CD4-positive, alpha-beta T cell treated with Interleukin-17A for 1 hour (primary cell): ENCODE results near the gene USP7.
"Not testable (repeated sequence)": the region's sequence is repeated elsewhere in the genome, so short reads cannot be mapped to it uniquely, and the experiment has no call there.

Experiments used
- DNase-seq: peaks from one replicate; pipeline ENCODE4 v3.0.0-alpha.2; 2020

The USP7 gene

DNA sequence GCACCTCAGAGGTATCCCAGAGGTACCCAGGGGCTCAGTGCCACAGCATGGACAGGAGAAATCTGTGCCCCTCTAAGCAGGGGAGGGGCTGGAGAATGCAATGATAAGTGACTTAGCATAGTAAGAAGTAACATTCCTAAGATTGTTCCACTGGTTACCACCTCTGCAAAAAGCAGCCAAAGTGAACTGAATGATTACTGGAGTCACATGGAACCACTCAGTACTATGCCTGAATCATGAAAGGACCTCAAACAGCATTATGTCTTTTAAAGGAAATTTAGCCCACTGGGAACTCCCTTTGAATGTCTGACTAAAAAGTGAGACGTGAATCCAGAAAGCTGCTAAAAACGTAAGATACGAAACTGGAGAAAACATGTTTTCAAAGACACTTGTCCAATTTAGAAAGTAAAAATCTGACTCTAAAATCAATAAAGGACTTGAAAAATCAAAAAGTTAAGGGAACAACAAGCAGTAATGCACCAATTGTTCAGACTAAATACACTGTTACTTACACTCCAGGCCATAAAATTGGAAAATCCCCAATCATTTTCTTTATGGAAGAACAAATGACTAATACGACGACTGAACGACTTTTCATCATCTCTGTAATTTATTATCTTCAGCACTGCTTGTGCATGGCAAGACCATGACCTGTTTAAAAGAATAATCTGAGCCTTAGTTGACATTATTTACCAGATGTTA, 42.9 kb downstream of the USP7 start:
- DNase-seq = no peak

DNA sequence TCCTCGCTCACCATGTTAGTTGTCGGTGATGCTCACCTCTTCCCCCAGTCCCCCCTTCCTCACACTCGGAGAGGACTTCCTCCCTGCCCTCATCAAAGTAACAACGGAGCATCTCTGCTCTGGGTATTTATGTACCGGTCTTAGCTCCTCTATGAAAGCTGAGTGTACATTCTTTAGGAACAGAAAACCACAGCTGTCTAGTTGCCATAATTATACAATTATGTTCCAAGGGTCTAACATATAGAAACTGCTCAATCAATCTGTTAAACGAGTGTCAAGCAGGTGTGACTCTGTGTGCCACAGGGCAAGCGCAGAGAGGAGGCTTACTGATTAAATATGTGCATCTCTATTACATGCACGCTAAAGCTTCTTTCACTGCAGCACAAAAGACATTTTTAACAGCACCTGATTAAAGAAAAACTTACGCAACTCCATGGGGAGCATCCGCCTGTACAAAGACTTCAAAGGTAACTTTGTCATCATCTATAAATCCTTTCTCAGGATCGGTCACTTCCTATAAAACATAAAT, 43.7 kb downstream of the USP7 start:
- peak; percentile 19 for DNase-seq

DNA sequence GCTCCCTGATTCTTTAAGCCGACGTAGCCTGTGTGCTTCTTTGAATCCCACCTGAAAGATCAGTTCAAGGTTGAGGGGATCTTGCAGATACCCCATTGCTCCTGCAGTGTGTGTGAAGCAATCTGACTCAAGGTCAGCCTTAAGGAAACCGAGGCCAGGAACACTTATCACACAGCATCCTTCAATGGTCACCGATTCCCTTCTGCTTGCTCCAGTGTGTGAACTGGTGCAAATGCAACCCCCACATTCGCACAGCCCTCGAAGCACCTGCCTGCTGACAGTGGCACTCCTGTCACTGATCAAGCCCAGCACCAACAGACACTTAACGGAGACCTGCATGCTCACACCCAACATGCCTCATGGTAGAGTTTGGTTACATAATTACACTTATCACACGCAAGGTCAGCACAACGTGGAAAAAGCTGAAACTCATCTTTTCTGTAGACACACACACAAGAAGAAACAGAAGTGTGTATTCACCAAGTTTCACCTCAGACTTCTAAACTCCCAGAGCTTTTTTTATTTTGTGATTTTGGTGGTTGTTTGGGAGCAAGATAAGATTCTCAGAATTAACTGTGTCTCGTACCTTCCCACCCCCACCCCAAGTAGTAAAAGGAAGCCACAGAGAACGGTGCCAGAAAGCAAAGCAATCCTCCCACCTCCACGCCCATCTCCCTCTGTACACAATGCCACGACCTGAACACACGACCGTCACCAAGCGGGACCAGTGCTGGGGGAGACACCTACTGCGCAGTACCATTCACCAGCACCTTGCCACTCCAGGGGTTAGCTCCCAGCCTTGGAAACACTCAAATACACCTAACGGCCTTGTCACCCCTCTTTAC, 44.4 kb downstream of the USP7 start:
- DNase-seq = no peak

DNA sequence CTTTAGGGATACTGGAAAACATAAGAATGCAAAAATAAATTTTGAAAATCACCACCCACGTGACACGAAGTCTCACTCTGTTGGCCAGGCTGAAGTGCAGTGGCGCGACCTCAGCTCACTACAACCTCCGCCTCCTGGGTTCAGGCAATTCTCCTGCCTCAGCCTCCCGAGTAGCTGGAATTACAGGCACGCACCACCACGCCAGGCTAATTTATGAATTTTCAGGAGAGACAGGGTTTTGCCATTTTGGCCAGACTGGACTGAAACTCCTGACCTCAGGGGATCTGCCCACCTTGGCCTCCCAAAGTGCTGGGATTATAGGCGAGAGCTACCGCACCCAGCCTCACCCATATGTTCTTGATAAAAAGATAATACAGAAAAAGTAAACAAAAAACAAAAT, 46.4 kb downstream of the USP7 start:
- not testable (repeated sequence) for DNase-seq

DNA sequence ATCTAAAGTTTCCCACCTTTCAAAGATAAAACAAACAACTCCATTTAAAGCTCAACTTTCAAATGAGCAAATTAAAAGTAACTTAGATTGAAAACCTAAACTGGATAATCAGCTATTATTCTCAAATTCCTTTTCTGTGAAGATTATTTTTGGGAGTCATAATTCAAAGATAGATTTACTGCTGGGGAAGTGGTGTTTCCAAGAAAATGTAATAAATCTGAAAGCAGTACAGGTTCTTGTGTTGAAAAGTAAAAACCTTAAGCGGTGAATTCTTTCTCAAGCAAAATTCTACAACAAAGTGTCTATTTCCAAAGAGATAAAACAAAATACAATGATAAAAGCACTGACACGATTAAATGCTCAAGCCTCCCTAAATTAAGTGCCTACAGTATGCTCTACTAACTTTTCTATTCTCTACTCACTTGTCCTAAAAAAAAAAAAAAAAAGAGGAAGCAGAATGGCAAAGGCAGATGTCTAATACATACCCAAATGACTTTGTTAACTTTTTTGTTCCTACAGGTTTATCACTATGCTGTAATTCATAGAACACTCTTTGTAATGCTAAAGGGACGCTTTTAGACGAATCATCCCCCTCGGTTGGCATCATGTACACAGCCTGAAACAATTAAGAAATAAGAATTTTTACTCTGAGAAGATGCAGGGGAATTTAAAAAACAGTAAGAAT, 47.0 kb downstream of the USP7 start:
- no peak for DNase-seq

DNA sequence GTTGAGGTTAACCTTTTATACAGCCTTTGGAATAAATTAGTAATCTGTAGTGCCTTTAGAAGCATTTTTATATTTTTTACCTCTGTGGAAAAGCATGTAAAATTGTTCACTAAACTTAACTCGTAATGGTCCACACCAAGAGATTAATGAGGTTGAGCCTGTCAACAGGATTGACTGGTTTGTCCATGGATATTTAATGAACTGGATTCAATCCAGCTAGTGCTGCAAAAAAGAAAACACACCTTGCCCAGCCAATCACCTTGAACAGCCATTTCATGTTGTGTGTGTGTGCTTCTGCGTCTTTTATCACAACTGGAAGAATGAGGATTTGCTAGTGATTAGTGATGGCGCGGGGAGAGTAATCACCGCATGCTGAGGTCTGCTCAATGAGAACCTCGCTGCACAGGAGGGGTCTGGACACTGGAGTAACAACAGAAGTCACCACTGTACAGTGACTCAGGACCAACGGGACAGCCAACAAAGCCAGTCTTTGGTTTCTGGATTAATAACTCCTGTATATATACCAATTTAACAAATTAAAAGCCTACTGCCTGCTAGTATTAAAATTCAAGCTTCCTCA, 47.9 kb downstream of the USP7 start:
- no peak for DNase-seq

DNA sequence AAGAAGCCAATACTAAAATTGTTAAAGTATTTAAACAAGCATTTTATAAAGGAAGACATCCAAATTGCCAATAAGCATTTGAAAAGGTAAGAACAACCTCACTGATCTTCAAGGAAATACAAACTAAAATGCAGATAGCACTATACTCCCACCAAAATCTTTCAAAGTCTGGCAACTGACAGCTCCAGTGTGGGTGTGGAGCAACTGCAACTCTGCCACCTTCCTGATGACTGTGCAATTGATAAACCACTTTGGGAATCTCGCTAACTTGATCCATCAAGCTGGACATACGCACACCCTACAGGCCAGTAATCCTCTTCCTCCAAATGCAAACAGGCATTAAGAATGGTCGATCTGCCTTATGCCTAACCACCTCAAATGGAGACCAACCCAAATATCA, 49.6 kb downstream of the USP7 start:
- no peak for DNase-seq

DNA sequence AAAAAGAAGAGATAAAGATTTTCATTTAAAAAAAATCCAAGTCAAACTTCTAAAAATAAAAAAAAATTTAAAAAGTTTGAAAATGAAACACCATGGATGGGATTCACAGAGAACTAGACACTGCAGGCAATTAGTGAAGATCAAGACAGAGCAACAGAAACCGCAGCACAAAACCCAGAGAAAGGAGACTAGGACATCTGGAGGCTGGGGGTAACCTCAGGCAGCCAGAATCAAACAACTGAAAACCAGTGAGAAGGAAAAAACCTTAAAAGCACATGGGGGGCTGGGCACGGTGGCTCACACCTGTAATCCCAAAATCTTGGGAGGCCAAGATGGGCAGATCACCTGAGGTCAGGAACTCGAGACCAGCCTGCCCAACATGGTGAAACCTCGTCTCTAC, 50.9 kb downstream of the USP7 start:
- DNase-seq = no peak

DNA sequence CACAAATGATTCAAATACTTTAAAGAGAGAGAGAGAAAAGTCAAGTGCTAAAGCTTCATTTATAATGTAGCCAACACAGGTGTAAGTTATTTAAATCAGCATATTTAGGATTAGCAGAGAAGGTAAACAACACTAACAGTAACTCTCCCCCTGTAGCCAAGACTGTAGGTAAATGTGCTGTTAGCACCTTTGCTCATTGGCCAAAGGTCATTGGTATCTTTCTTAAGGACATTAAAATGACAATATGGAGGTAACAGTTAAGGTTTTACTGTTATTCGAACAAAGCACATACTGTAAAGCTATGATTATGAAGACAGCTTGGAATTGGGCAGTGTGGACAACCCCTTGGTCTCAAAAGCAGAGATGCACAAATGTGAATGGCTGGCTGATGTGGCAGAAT, 52.9 kb downstream of the USP7 start:
- no peak for DNase-seq

DNA sequence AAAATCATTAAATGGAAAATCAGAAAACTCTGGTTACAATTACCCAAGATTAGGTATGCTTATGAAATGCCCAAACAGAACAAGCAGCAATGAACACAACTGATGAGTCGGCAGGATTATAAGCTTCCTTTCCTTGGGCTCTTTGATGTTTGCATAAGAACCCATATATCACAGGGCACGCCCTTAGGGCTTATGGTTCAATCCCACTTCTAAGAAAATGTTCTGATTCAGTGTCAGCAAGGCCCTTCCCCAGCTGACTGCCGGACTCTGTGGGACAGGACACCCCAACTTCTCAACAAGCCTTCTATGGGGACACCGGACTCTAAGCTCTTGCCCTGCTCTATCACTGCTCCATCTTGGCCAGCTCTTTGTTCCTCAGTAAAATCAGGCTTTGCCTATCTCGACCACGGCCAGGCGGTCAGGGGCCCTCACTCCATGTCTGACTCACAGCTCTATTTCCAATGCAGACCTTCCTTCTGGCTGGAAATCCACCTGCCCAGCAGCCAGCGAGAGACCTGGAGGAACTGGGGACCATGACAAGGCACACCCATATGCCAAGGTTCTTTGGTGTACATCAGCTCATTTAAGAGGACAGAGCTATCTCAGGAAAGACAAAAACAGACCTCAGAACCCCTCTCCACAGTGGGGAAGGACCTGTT, 54.8 kb downstream of the USP7 start:
- DNase-seq = no peak

DNA sequence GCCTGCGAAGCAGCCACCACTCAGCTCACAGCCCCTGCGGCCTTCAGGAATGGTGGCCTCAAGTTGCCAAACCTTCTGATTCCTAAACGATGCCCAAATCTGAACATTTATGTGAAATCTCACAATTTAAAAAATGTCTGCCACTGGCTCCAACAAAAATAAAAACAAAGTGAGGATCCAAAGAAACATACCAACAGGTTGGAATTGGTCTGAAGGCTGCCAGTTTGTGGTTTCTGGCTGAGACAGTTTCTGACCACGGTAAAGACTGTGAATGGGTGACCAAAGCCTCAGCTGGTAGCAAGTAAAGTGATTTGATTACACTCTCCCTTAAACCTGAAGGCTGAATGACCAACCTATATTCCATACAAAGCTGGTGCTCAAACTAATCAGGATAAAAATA, 56.6 kb downstream of the USP7 start:
- no peak for DNase-seq

DNA sequence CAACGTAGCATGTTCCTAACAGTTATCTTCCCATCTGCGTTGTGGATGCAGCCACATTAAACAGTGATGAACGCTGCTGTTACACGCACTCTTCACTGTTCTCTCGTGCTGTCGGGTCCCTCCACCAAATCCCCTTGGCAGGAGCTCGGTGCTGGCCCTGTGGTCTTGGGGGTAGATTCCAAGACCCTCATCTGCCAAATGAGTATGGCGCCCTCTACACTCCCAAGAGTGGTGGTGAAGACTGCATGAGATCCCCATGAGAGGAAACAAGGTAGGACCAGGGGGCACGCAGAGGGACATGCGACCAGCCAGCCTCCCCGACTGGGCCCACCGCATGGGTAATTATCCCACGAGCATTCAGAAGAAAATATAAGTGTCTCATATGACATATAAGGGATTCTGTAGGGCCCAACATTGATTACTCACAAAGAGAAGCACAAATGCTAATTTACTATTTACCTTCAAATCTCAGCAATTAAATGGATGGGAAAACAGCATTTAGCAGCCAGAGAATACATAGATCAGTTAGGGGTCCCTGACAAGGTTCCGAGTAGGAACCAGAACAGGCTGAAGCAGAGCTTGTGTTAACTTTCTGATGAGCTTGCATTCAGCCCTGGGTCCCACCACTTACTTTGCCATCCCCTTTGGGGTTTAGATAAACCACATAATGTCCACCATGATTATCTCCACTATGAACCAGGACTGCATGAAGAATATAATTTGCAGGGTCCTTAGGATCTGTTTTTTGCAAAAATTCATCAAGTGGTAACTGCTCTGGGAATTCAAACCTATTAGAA, 57.7 kb downstream of the USP7 start:
- DNase-seq = no peak

DNA sequence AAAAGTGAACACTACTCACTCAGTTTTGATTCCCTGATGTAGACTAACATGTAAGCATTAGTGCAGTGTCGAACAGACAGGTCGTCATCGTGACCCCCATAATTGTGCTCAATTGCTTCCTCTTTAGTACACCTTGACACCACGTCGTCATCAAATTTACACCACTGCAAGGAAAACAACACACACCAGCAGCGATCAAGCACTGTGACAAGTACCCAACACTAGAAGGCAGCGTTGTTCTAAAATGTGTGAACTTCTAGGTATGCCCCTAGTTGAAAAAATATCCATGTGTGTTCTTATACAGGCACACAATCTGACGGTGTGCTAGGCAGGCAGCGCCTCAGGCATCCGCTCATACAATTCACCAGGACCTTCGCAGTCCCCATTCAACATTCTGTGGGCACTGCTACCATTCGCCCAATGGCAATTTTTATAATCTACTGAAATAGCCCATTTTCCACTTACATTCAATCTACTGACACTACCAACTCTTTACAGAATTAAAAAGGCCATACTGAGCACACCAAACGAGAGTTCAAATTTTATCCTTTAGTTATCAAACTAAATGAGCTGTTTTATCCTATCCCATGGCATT, 58.4 kb downstream of the USP7 start:
- peak; percentile 36 for DNase-seq

DNA sequence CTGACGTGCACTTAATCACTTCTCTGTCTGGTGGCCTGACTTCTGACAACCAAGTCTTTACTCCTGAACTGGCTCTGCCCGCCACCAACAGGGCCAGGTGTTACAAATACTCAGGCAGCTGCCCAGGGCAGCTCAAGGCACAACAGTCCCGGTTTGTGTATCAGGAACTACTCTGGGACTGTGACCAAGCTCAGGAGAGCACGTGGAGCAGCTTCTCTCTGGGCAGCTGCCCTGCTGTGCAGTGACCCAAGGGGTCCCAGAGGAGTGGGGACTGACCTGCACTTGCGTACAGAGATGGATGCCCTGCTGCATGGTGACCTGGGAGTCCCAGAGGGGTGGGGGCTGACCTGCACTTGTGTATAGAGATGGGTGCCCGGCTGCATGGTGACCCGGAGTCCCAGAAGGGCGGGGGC, 59.7 kb downstream of the USP7 start:
- no peak for DNase-seq

DNA sequence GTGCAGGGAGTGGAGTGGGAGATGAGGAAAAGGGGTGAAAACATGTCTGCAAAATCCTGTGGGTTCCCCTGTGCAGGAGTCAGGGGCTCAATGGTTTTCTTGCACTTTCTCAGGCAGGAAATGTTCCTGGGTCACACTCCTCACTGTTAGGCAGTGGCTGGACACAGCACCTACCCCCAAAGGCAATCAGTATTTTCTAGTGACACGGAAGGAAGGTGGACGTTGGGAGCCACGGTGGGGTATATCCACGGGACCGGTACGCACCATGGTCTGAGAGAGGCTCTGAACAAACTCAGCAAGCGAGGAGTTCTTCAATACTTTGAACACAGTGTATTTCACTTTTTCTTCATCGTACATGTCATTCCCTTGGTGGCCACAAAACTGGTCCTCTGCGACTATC, 60.7 kb downstream of the USP7 start:
- DNase-seq = no peak

DNA sequence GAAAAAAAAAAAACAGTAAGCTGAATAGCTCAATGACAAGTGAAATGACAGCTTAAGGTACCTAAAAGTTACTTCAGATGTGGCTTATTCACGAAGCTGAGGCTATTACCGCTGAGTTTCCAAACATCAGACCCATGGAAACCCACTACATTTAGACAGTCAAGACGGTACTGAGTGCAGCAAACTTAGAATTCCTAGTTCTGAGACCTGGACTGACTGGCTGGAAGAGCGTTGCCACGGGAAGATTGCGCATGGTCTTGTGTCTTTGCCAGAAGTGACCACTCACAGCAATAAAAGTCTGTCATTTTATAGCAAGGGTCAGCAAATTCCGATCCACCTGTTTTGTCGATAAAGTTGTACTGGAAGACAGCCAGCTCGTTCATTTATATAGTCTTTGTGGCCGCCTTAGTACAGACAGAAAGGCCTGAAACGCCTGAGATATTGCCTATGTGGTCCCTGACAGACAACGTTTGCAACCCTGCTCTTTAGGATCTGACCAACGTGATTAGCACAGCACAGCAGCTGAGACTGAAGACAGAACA, 62.3 kb downstream of the USP7 start:
- DNase-seq = no peak

DNA sequence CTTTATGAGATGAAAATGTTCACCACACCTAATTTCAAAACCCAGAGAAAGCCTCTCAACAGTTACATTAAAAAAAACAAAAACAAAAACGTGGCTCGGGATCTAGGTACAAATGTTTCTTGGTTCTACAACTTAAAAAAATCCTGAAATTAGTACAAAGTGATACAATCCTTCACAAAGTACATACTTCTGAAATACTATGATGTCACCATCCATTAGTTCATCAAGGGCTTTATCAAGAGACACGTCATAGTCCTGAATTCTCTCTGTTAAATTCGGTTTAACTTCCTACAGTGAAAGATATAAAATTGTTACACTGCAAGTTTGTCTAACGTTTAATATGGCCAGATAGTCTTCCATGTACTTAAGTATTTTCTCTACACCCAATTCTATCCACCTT, 63.4 kb downstream of the USP7 start:
- DNase-seq = no peak

DNA sequence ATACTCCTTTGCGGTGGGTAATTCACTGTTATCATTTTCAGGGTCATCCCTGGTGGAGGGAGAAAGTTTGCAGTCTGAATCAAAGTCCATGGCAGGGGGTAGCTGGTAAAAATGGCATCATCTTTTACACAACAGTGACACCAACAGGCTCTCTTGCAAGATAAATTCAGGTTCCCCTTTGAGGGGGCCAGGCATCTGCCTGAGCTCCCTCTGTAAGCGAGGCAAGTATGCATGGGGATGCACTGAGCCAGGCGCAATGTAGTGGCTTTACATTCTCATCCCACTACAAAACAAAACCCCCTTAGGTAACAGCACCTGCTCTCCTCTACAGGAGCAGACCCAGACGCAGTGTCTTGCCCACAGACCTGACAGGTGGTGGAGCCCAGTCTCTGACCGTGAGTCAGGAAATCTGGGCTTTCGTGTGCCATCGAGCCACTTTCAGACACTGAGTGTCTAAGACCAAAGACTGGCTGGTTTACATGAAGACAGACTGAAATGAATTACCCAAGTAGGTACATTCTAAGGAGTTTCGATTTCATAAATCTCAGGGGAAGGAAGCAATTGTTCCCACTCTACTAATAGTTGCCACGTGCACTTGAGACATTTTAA, 63.9 kb downstream of the USP7 start:
- DNase-seq = no peak

DNA sequence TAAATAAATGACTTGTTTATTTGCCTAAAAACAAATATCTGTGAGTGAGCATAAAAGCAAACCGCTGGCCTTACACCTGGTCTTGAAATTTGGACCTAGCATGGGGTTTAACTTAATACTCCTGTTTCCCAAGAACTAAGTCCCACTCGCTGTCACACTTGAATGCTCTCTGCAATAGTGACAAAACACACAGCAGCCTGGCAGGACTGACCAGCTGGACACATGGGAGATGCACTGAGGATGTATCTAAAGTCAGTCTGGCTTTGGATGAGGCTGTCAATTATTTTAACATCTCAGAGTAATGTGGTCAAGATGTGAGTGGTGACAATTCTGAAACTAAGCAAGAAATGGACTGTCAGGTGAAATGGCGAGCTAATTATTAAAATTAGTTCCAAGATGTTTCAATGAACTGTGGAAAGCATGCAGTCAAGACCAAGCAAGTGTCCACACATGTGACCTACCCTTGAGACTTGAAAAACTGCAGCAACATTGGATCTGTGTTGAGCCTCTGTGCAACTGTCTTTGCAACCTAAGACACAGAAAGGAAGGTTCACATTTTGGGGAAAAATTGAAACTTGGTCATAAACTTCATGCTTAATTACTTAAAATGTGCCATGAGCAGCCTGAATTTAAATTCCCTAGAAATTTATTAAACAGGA, 64.9 kb downstream of the USP7 start:
- DNase-seq = no peak

DNA sequence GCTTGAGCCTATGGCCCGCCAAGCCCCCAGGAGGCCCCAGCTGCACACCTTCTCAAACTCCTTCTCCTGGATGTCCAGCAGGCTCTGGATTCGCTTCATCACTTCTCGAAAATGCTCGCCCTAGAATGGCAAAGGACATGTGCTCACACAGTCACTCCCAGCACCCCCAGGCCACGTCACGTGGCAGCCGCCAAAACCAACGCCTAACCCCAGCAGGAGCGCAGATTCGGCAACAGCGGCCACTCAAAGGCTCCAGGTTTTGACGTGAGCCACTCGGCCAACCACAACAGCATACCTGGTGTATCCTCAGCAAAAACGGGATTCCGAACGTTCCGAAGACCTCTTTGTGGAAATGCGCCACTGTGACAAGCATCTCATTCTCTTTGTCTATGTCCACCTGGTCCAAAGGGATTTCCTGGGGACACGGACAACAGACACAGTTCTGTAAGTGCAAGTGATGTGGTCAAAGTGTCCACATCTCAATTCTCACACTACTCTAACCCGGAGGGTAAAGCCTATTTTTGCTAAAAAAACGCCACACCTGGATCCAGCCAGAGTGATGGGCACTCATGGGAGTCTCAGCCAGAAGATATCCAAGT, 68.9 kb downstream of the USP7 start:
- DNase-seq = no peak
